ENCODE data around the gene UNC80.

GRCh38 chr2:209875270-209875669, 103.6 kb downstream of the UNC80 start:
- TF ChIP-seq CTCF (conservative IDR thresholded peaks at IDR 0.05; ENCODE audit: low read depth, low read length) (no peak), EZH2 (IDR thresholded peaks at IDR 0.05; ENCODE audit: borderline replicate concordance, low read depth, low read length, poor library complexity, severe bottlenecking) (no peak)
